K562 (cell line): Measurements from ENCODE around the gene NOD1. TPM values are rescaled to one million over a fixed set of nuclear protein-coding genes. Genes with fewer than 3 reads are reported as not detected.

Source experiments
- ATAC-seq: fragments of 200-7000 bp; cut with Tn5 transposase; 3 replicates; pipeline ENCODE4 v1.9.1; 2020; ENCODE audit warnings: moderate library complexity
- BruUV-seq: library from RNA; stranded (reverse); fragments of 400-500 nt; replicated peaks from 2 replicates; lab custom pipeline; 2021; lab: Mats Ljungman, UMichigan
- CTCF ChIA-PET: fragments of 300-600 bp; formaldehyde crosslinking; extraction: SDS; loops from one replicate; lab custom pipeline; 2021; ENCODE audit warnings: low intra/inter-chr PET ratio; lab: Yijun Ruan, JAX
- POLR2A ChIA-PET: fragments of 300-600, 350-650 bp; sonication (Branson Sonifier 250); formaldehyde crosslinking; extraction: SDS; loops from one replicate; lab custom pipeline; 2021; ENCODE audit warnings: antibody characterized with exemption, inconsistent platforms; lab: Yijun Ruan, JAX
- DNase-seq, 4 experiments: peaks; one replicate each; pipeline versions ENCODE4 v3.0.0 to v3.0.0-alpha.2; 2011 to 2018; ENCODE audit warnings: low spot score in 3 of 4, mixed read lengths in 3 of 4; ENCODE audit errors: extremely low read depth in 1 of 4
- FAIRE-seq: peaks from 2 replicates; lab custom pipeline; 2011; peaks lifted over from hg19 to GRCh38; lab: Jason Lieb, UNC
- H2AFZ ChIP-seq: 2 replicates; pipeline ENCODE4 v1.6.0; 2011; ENCODE audit warnings: low read depth, low read length, control low read depth, inconsistent platforms
- H3K27ac ChIP-seq: fragments of 200-600 bp; 3 replicates; pipeline ENCODE4 v1.8.0; 2011; ENCODE audit warnings: low read depth, mild to moderate bottlenecking, control low read depth, inconsistent platforms, low read length, moderate library complexity, mixed read lengths; ENCODE audit errors: extremely low read depth
- H3K27me3 ChIP-seq, 2 experiments: fragments of 300-600 bp in 1 of 2; 2 replicates in 1 of 2; 3 replicates in 1 of 2; pipeline versions ENCODE4 v1.6.0 to v1.8.0; 2011; ENCODE audit warnings: inconsistent platforms in 2 of 2, low read length in 2 of 2, mild to moderate bottlenecking in 1 of 2, mixed read lengths in 1 of 2, moderate library complexity in 1 of 2; ENCODE audit not compliant: control insufficient read depth in 2 of 2, insufficient read depth in 2 of 2
- H3K36me3 ChIP-seq: fragments of 300-600 bp; 3 replicates; pipeline ENCODE4 v1.8.0; 2011; ENCODE audit warnings: mild to moderate bottlenecking, low read length, inconsistent platforms; ENCODE audit not compliant: control insufficient read depth, insufficient read depth
- H3K4me1 ChIP-seq, 2 experiments: fragments of 200-600 bp in 1 of 2; replicated peaks in 1 of 2; 2 replicates in 1 of 2; 3 replicates in 1 of 2; pipeline versions ENCODE4 v1.5.1 to v1.8.0; 2011; ENCODE audit warnings: inconsistent platforms in 2 of 2, low read length in 2 of 2, mild to moderate bottlenecking in 1 of 2, mixed read lengths in 1 of 2, moderate library complexity in 1 of 2; ENCODE audit not compliant: control insufficient read depth in 2 of 2, insufficient read depth in 2 of 2
- H3K4me2 ChIP-seq: 2 replicates; pipeline ENCODE4 v1.6.1; 2011; ENCODE audit warnings: low read length, control low read depth, inconsistent platforms, mixed read lengths; ENCODE audit not compliant: insufficient read depth
- H3K4me3 ChIP-seq: fragments of 200-600 bp; sonication (generic), shearing (Covaris generic); 2 replicates; pipeline ENCODE4 v1.5.1; 2016; ENCODE audit warnings: control low read depth, inconsistent platforms
- H3K79me2 ChIP-seq: fragments of 200-600 bp; 3 replicates; pipeline ENCODE4 v1.8.0; 2011; ENCODE audit warnings: low read length, inconsistent platforms; ENCODE audit not compliant: control insufficient read depth, insufficient read depth
- H3K9ac ChIP-seq, 2 experiments: 2 replicates each; pipeline versions ENCODE4 v1.6.0 to v1.6.1; 2011; ENCODE audit warnings: low read depth in 2 of 2, low read length in 2 of 2, control low read depth in 1 of 2, inconsistent platforms in 1 of 2, mild to moderate bottlenecking in 1 of 2, mixed read lengths in 1 of 2; ENCODE audit not compliant: insufficient read depth in 1 of 2
- H3K9me1 ChIP-seq: one replicate; pipeline ENCODE4 v1.6.0; 2011; ENCODE audit warnings: inconsistent platforms, mild to moderate bottlenecking, low read length, moderate library complexity; ENCODE audit not compliant: control insufficient read depth, insufficient read depth
- H3K9me3 ChIP-seq: replicated peaks from 2 replicates; pipeline ENCODE4 v1.5.1; 2011; ENCODE audit warnings: low read depth, low read length, inconsistent platforms; ENCODE audit not compliant: control insufficient read depth, insufficient read depth
- H4K20me1 ChIP-seq: replicated peaks from 2 replicates; pipeline ENCODE4 v1.6.1; 2011; ENCODE audit warnings: low read length, inconsistent platforms, mixed read lengths; ENCODE audit not compliant: control insufficient read depth, insufficient read depth
- BDP1 ChIP-seq: IDR thresholded peaks from 3 replicates; pipeline ENCODE4 v1.6.1; 2011; ENCODE audit not compliant: insufficient read length, insufficient read depth
- EGR1 ChIP-seq: fragments of 450-650 bp; conservative IDR thresholded peaks from 2 replicates; pipeline ENCODE4 v1.6.1; 2017; ENCODE audit warnings: mild to moderate bottlenecking
- EP400 ChIP-seq: fragments of 450-650 bp; IDR thresholded peaks from 2 replicates; pipeline ENCODE4 v1.6.1; 2017; ENCODE audit warnings: antibody characterized with exemption, mild to moderate bottlenecking, moderate library complexity
- GATAD2B ChIP-seq: fragments of 450-650 bp; IDR thresholded peaks from 2 replicates; pipeline ENCODE4 v1.6.1; 2017; ENCODE audit warnings: mild to moderate bottlenecking, borderline replicate concordance
- MYNN ChIP-seq, 2 experiments: sonication (generic); formaldehyde crosslinking in 1 of 2; IDR thresholded peaks; 2 replicates each; pipeline versions ENCODE4 v1.5.0 to v1.6.1; 2016 to 2020; ENCODE audit warnings: antibody characterized with exemption in 1 of 2, missing genetic modification reagents in 1 of 2
- NR2F6 ChIP-seq: fragments of 450-650 bp; formaldehyde crosslinking; IDR thresholded peaks from 2 replicates; pipeline ENCODE4 v1.4.0; 2020; ENCODE audit warnings: mild to moderate bottlenecking
- RAD21 ChIP-seq, 2 experiments: fragments of 250-450 bp in 1 of 2; fragments of 450-650 bp in 1 of 2; sonication (Bioruptor Pico) in 1 of 2; formaldehyde crosslinking in 1 of 2; IDR thresholded peaks in 1 of 2; conservative IDR thresholded peaks in 1 of 2; 2 replicates each; pipeline versions ENCODE4 v1.4.0 to v1.8.0; 2020 to 2022; ENCODE audit warnings: mild to moderate bottlenecking in 2 of 2, moderate library complexity in 1 of 2
- ZNF274 ChIP-seq: IDR thresholded peaks from 2 replicates; pipeline ENCODE4 v1.6.1; 2011; ENCODE audit warnings: low read depth, mild to moderate bottlenecking, low read length, moderate library complexity, borderline replicate concordance
- ZNF551 ChIP-seq: fragments of 250-450 bp; sonication (Bioruptor Pico); IDR thresholded peaks from 2 replicates; pipeline ENCODE4 v1.5.0; 2021; ENCODE audit warnings: mild to moderate bottlenecking, moderate library complexity
- WGBS: fragments of 100-300 bp; shearing (Covaris generic); methylation state at CpG from one replicate; pipeline ENCODE4 v1.1.6; 2016; ENCODE audit warnings: low coverage, mixed read lengths; ENCODE audit not compliant: insufficient coverage; ENCODE audit errors: missing lambda C conversion rate; 5-methylcytosine and 5-hydroxymethylcytosine counted together
- in situ Hi-C: fragments of 300-500 bp; cut with MboI; formaldehyde crosslinking; loops from 4 replicates; pipeline ENCODE4 v1.15.0; 2018; ENCODE audit warnings: inconsistent platforms, mixed read lengths
- intact Hi-C: fragments of 100-400 bp; cut with micrococcal nuclease; formaldehyde crosslinking; loops from 2 replicates; pipeline ENCODE4 v1.14.2; 2022
- polyA plus RNA-seq, 8 experiments: library from polyadenylated mRNA; depleted of rRNA in 4 of 8; stranded (reverse) in 5 of 8; unstranded in 3 of 8; fragments of >200 nt; fragmentation: Nextera tagmentation in 2 of 8; fragmentation: Illumina TruSeq in 1 of 8; extraction: Ambion mirVana in 2 of 8; extraction: Trizol in 1 of 8; gene quantifications; 2 replicates each; pipeline versions ENCODE4 v1.2.1 to v1.2.3, GENCODE V29; 2011 to 2014; ENCODE audit warnings: inconsistent platforms in 1 of 8, missing spikeins in 1 of 8
- total RNA-seq, 7 experiments: library from RNA; depleted of rRNA in 6 of 7; stranded (reverse); fragments of >200 nt in 6 of 7; fragmentation: Illumina TruSeq in 2 of 7; extraction: Trizol in 2 of 7; gene quantifications; 2 replicates each; pipeline versions ENCODE4 v1.2.1 to v1.2.3, GENCODE V29; 2011 to 2021; ENCODE audit warnings: low replicate concordance in 1 of 7
- TF ChIP-seq, protein P1 (sequence below): fragments of 450-650 bp; conservative IDR thresholded peaks from 2 replicates; pipeline ENCODE4 v1.6.1; 2016; ENCODE audit warnings: missing genetic modification characterization, low read depth, mild to moderate bottlenecking, missing compliant biosample characterization, moderate library complexity
- TF ChIP-seq, protein P2 (sequence below): sonication (generic); formaldehyde crosslinking; IDR thresholded peaks from 2 replicates; pipeline ENCODE4 v1.9.0; 2022; ENCODE audit warnings: mild to moderate bottlenecking, missing genetic modification reagents
- TF ChIP-seq, protein P3 (sequence below), 2 experiments: fragments of 250-450 bp in 1 of 2; fragments of 450-650 bp in 1 of 2; sonication (Bioruptor Pico) in 1 of 2; IDR thresholded peaks; 2 replicates each; pipeline versions ENCODE4 v1.6.1 to v1.8.0; 2016 to 2021; ENCODE audit warnings: mild to moderate bottlenecking in 2 of 2, moderate library complexity in 2 of 2, missing compliant biosample characterization in 1 of 2, missing genetic modification characterization in 1 of 2
- TF ChIP-seq, protein P4 (sequence below): sonication (generic); IDR thresholded peaks from 2 replicates; pipeline ENCODE4 v1.6.1; 2016

The NOD1 gene
- total and polyA plus RNA-seq, 9 of the 15 experiments (the other 6 are each of a cell fraction or from before 2014, with no cell fraction given), result 0.34 to 7.1 (median 4.7) TPM

DNA sequence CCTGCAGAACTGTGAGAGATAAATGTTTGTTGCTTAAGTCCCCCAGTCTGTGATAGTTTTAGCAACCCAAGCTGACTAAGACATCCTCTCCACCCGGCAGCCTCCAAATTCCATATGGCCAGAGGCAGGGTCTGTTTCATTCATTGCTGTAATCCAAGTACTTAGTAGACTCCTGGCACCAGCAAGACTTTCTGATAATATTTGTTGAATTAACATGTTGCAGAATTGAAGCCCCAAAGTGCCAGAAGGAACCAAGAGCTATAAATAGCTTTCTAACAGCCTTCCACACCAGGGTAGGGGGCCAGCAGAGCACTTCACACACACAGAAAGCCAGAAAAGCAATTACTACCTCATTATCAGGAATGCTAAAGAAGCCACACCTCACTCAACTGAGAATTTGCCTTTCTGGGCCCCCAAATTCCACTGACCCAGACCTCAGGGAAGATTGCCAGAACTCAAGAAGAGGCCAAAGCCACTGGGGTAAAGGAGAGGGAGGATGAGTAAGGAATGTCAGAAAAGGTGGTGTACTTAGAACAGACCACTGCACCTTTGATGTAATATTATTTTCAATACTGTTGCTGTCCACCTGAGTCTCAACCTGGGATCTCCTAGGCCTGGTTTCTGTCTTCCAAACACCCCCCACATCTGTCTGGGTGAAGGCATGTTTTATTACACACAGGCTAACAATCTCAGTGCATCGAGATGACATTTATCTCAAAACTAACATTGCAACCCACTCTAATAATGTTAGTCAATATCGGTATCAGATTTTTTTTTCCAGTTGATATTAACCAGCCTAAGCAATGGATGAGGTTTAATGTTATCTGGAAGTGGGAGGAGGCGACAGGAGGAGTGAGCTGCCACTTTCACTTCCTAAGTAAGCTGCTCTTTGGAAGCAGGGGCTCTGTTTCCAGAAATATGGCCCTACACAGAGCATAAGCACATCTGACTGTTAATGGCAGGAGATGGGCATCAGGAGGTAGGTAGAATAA lies 5.5 kb downstream of the NOD1 start (continued):
- no peak for TF ChIP-seq MYNN (IDR thresholded peaks at IDR 0.05)
- TF ChIP-seq MYNN (CRISPR knock-in tag; IDR thresholded peaks at IDR 0.05), result no peak
- TF ChIP-seq, protein P1, sequence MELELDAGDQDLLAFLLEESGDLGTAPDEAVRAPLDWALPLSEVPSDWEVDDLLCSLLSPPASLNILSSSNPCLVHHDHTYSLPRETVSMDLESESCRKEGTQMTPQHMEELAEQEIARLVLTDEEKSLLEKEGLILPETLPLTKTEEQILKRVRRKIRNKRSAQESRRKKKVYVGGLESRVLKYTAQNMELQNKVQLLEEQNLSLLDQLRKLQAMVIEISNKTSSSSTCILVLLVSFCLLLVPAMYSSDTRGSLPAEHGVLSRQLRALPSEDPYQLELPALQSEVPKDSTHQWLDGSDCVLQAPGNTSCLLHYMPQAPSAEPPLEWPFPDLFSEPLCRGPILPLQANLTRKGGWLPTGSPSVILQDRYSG (tag), result no peak
- TF ChIP-seq, protein P2, sequence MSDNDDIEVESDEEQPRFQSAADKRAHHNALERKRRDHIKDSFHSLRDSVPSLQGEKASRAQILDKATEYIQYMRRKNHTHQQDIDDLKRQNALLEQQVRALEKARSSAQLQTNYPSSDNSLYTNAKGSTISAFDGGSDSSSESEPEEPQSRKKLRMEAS (CRISPR knock-in tag), result no peak

DNA sequence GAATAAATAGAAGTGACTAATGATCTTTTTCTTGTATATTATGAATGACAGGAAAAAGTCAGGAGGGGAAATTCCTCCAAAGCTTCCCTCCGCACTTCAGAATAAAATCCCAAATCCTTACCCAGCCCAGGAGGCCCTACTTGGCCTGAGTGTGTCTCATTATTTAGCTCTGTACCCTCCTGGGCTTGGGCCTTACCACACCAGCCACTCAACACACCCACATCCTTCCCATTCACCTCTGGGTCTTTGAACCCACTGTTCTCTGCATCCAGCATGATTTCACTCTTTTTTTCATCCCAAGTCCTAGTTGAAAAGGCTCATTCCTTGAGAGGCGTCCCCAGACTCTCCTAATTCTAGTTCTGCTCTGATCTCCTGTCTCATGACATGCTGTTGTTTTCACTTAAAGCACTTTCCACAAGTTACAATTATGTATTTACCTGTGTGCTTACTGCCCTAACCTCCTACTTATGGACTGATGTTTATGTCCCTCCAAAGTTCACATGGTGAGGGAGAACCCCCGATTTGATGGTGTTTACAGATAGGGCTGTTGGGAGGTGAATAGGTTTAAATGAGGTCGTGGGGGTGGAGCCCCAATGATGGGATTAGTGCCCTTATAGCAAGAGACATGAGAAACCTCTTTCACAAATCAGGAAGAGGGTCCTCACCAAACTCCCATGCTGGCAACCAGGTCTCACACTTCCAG lies 6.4 kb downstream of the NOD1 start:
- WGBS, result 35% methylated on average over 4 of the region's 4 CpGs
- ATAC-seq, result no peak
- TF ChIP-seq, protein P3, sequence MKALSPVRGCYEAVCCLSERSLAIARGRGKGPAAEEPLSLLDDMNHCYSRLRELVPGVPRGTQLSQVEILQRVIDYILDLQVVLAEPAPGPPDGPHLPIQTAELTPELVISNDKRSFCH (CRISPR knock-in tag; IDR thresholded peaks at IDR 0.05), result no peak
- TF ChIP-seq, protein P3 (tag; IDR thresholded peaks at IDR 0.05), result no peak
- TF ChIP-seq, protein P4, sequence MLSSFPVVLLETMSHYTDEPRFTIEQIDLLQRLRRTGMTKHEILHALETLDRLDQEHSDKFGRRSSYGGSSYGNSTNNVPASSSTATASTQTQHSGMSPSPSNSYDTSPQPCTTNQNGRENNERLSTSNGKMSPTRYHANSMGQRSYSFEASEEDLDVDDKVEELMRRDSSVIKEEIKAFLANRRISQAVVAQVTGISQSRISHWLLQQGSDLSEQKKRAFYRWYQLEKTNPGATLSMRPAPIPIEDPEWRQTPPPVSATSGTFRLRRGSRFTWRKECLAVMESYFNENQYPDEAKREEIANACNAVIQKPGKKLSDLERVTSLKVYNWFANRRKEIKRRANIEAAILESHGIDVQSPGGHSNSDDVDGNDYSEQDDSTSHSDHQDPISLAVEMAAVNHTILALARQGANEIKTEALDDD, result no peak
- TF ChIP-seq EP400 (no peak), BDP1 (no peak), GATAD2B (no peak), RAD21 (CRISPR knock-in tag; conservative IDR thresholded peaks at IDR 0.05 in 1 of 2, IDR thresholded peaks at IDR 0.05 in 1 of 2) (no peak), EGR1 (no peak), ZNF551 (CRISPR knock-in tag) (no peak), ZNF274 (no peak), NR2F6 (CRISPR knock-in tag) (no peak)

More for the DNA sequence above, 6.4 kb downstream of the NOD1 start:
- no TSS peak for BruUV-seq
- Histone ChIP-seq H3K36me3 (no peaks in the 10 kb centered on the region), H3K9ac (no peak overlapping the region), H3K9me3 (no peaks in the 10 kb centered on the region), H3K9me1 (no peaks in the 10 kb centered on the region), H3K4me2 (no peak overlapping the region), H2AFZ (no peak overlapping the region), H3K4me1 (peaks cover 10 to 36% of the 10 kb centered on the region in 2 experiments; a peak in 4 of 5 replicates), H3K27ac (no peak overlapping the region), H3K79me2 (no peaks in the 10 kb centered on the region), H3K4me3 (no peak overlapping the region), H4K20me1 (peaks cover 4% of the 10 kb centered on the region; the same call in 1 of the 2 replicates), H3K27me3 (no peaks in the 10 kb centered on the region)
- in situ Hi-C loops (no loop called here), intact Hi-C loops (no loop called here)
- CTCF ChIA-PET, result interaction anchor here (0.7 kb wide), 1 partner anchor 91 kb away, joined by 3 read pairs; no protein-coding TSS in a partner anchor
- FAIRE-seq, result no peak
- DNase-seq, result no peak
- POLR2A ChIA-PET, result interaction anchor here (0.6 to 1.2 kb wide), 3 partner anchors 15 to 196 kb away, joined by 3 read pairs; no protein-coding TSS in a partner anchor
